Keratinocyte (primary cell): ENCODE results near the gene TLCD1. TPM values are rescaled to one million over a fixed set of nuclear protein-coding genes. Genes with fewer than 3 reads are reported as not detected.

ENCODE experiments used
- DNase-seq: peaks from one replicate; pipeline ENCODE4 v3.0.0-alpha.2; 2011; ENCODE audit warnings: low read depth, missing footprints, low spot score
- FAIRE-seq: peaks from 2 replicates; lab custom pipeline; 2011; peaks lifted over from hg19 to GRCh38; lab: Jason Lieb, UNC
- H2AFZ ChIP-seq: 2 replicates; pipeline ENCODE4 v1.6.0; 2012; ENCODE audit warnings: low read length, control low read depth, inconsistent platforms; ENCODE audit not compliant: control insufficient read depth
- H3K27ac ChIP-seq: 2 replicates; pipeline ENCODE4 v1.5.1; 2011; ENCODE audit warnings: low read length; ENCODE audit not compliant: control insufficient read depth, insufficient read depth
- H3K27me3 ChIP-seq: 3 replicates; pipeline ENCODE4 v1.6.0; 2011; ENCODE audit warnings: low read length; ENCODE audit not compliant: control insufficient read depth, insufficient read depth; ENCODE audit errors: extremely low read depth
- H3K36me3 ChIP-seq, 2 experiments: 2 replicates in 1 of 2; 3 replicates in 1 of 2; pipeline ENCODE4 v1.5.1; 2011; ENCODE audit warnings: low read length in 2 of 2, mild to moderate bottlenecking in 1 of 2; ENCODE audit not compliant: control insufficient read depth in 2 of 2, insufficient read depth in 2 of 2; ENCODE audit errors: extremely low read depth in 1 of 2
- H3K4me1 ChIP-seq: 3 replicates; pipeline ENCODE4 v1.5.1; 2011; ENCODE audit warnings: low read length; ENCODE audit not compliant: control insufficient read depth, insufficient read depth; ENCODE audit errors: extremely low read depth
- H3K4me2 ChIP-seq: 3 replicates; pipeline ENCODE4 v1.6.0; 2011; ENCODE audit warnings: low read depth, low read length; ENCODE audit not compliant: control insufficient read depth, insufficient read depth; ENCODE audit errors: extremely low read depth
- H3K4me3 ChIP-seq, 3 experiments: fragments of 200-600 bp in 1 of 3; sonication (generic) in 1 of 3; 2 replicates in 2 of 3; 3 replicates in 1 of 3; pipeline ENCODE4 v1.5.1; 2011 to 2016; ENCODE audit warnings: low read length in 3 of 3, mild to moderate bottlenecking in 3 of 3, control low read depth in 2 of 3, inconsistent platforms in 1 of 3, low read depth in 1 of 3, mixed read lengths in 1 of 3, mixed run types in 1 of 3, moderate library complexity in 1 of 3; ENCODE audit not compliant: control insufficient read depth in 2 of 3, insufficient read depth in 2 of 3; ENCODE audit errors: extremely low read depth in 1 of 3
- H3K79me2 ChIP-seq: 2 replicates; pipeline ENCODE4 v1.6.0; 2012; ENCODE audit warnings: low read length; ENCODE audit not compliant: control insufficient read depth, insufficient read depth
- H3K9ac ChIP-seq: 3 replicates; pipeline ENCODE4 v1.6.0; 2011; ENCODE audit warnings: low read length; ENCODE audit not compliant: control insufficient read depth, insufficient read depth; ENCODE audit errors: extremely low read depth
- H3K9me1 ChIP-seq: 3 replicates; pipeline ENCODE4 v1.6.0; 2011; ENCODE audit warnings: low read length; ENCODE audit not compliant: control insufficient read depth, insufficient read depth; ENCODE audit errors: extremely low read depth
- H3K9me3 ChIP-seq: 2 replicates; pipeline ENCODE4 v1.5.1; 2012; ENCODE audit warnings: low read depth, low read length; ENCODE audit not compliant: control insufficient read depth
- H4K20me1 ChIP-seq: 3 replicates; pipeline ENCODE4 v1.6.0; 2011; ENCODE audit warnings: low read length; ENCODE audit not compliant: control insufficient read depth, insufficient read depth; ENCODE audit errors: extremely low read depth
- CTCF ChIP-seq, 3 experiments: IDR thresholded peaks in 1 of 3; conservative IDR thresholded peaks in 1 of 3; optimal IDR thresholded peaks in 1 of 3; 2 replicates in 2 of 3; 3 replicates in 1 of 3; pipeline versions ENCODE3 to v1.5.1; 2011; ENCODE audit warnings: low read length in 3 of 3, mild to moderate bottlenecking in 3 of 3, moderate library complexity in 2 of 3, control low read depth in 1 of 3, inconsistent platforms in 1 of 3; ENCODE audit not compliant: insufficient read depth in 2 of 3; ENCODE audit errors: extremely low read depth in 1 of 3
- EZH2 ChIP-seq: IDR thresholded peaks from one replicate; pipeline ENCODE4 v1.6.1; 2012; ENCODE audit warnings: inconsistent platforms, mild to moderate bottlenecking, low read length, moderate library complexity
- dilution Hi-C: fragments of 300-500 bp; cut with MboI; formaldehyde crosslinking; loops from one replicate; pipeline ENCODE4 v1.7.0; 2020; ENCODE audit warnings: low sequenced_read_pairs; ENCODE audit not compliant: extremely low pct_ligation_motif_present
- polyA plus RNA-seq, 5 experiments: library from polyadenylated mRNA; depleted of rRNA in 3 of 5; stranded (reverse) in 3 of 5; stranded (forward) in 1 of 5; unstranded in 1 of 5; fragments of >200 nt; gene quantifications; 1 replicate in 1 of 5; 2 replicates in 3 of 5; 3 replicates in 1 of 5; pipeline versions ENCODE4 v1.2.1 to v1.2.3, GENCODE V29; 2011 to 2012; ENCODE audit warnings: missing spikeins in 2 of 5, low read depth in 1 of 5, low replicate concordance in 1 of 5

Gene TLCD1
- polyA plus RNA-seq, 1 donor (not counting 4 experiments of a cell fraction or from before 2014, with no cell fraction given) = 14.0 TPM

GRCh38 chr17:28747051-28747691, 21.1 kb upstream of the TLCD1 start:
- Histone ChIP-seq H2AFZ (no peak overlapping the region), H3K9me3 (no peaks in the 10 kb centered on the region), H3K4me3 (peak overlapping the region; percentile 88 to 98 (median 89)), H3K27ac (peak overlapping the region; percentile 91), H3K79me2 (peaks cover 64% of the 10 kb centered on the region), H4K20me1 (peaks cover 42% of the 10 kb centered on the region), H3K36me3 (peaks cover 39 to 49% of the 10 kb centered on the region in 2 experiments), H3K4me1 (peaks cover 36% of the 10 kb centered on the region), H3K9me1 (peaks cover 7% of the 10 kb centered on the region), H3K9ac (peak overlapping the region; percentile 96), H3K4me2 (peak overlapping the region; percentile 87), H3K27me3 (no peaks in the 10 kb centered on the region)
- dilution Hi-C loops = no loop called here
- FAIRE-seq (no peak), DNase-seq (no peak)
- TF ChIP-seq EZH2 (no peak), CTCF (optimal IDR thresholded peaks at IDR 0.05 in 1 of 3, IDR thresholded peaks at IDR 0.05 in 1 of 3, conservative IDR thresholded peaks at IDR 0.05 in 1 of 3; ENCODE audit: extremely low read depth in 1 of 3, insufficient read depth in 2 of 3, low read length in 3 of 3) (no peak)

GRCh38 chr17:28746611-28747050, 20.6 kb upstream of the TLCD1 start:
- no peak for TF ChIP-seq CTCF (optimal IDR thresholded peaks at IDR 0.05 in 1 of 3, IDR thresholded peaks at IDR 0.05 in 1 of 3, conservative IDR thresholded peaks at IDR 0.05 in 1 of 3; ENCODE audit: extremely low read depth in 1 of 3, insufficient read depth in 2 of 3, low read length in 3 of 3)
- TF ChIP-seq EZH2 = no peak
- Histone ChIP-seq H3K4me1 (peaks cover 36% of the 10 kb centered on the region), H3K4me2 (peak overlapping the region; percentile 87), H3K9ac (peak overlapping the region; percentile 96), H4K20me1 (peaks cover 41% of the 10 kb centered on the region), H2AFZ (no peak overlapping the region), H3K9me1 (peaks cover 7% of the 10 kb centered on the region), H3K36me3 (peaks cover 38 to 48% of the 10 kb centered on the region in 2 experiments), H3K9me3 (no peaks in the 10 kb centered on the region), H3K27me3 (no peaks in the 10 kb centered on the region), H3K79me2 (peaks cover 64% of the 10 kb centered on the region), H3K27ac (peak overlapping the region; percentile 91), H3K4me3 (peak overlapping the region; percentile 88 to 98 (median 89))
- no peak for FAIRE-seq
- dilution Hi-C loops = no loop called here
- no peak for DNase-seq
